ELF-1 (cell line): Measurements from ENCODE around the gene PDE6D.

Source experiments
- DNase-seq: peaks from one replicate; pipeline ENCODE4 v3.0.0-alpha.2; 2016; ENCODE audit warnings: low read depth, low spot score

PDE6D gene

DNA sequence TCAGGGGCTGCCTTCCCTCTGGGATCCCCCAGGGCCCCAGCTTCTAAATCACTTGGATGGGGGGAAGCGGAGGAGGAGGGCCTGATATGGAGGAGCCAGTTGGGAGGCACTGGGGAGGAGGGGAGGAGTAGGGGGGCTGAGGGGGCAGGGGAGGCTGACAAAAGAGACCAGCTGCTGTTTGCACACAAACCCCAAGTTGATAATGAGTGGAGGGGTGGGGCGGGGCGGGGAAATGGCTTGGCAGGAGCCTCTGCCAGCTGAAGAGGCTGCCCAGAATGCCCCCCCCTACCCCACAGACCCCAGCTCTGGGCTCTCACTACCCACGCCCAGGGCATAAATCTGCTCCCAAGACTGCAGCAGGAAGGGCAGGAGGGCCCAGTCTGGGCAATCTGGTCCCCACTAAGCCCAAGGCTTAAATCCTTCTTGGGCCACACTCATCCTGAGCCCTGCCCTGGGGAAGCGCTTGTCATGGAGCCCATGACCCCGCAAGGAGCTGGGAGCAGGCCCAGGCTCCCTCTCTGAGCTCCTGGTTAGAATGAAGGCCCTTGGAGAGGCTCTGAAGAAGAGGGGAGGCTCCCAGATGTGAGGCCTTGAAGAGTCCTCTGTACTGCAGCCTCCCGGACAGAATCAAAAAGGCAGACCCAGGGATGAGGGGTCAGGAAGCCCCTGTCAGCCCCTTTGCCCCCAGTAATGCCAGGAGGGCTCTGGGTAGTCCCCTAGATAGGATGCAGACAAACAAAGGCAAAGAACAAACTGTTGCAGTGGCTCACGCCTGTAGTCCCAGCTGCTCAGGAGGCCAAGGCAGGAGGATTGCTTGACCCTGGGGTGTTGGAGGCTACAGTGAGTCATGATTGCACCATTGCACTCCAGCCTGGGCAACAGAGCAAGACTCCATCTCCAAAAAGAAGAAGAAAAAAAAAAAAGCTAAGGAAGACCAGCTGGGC lies 97.5 kb downstream of the PDE6D start:
- no peak for DNase-seq

DNA sequence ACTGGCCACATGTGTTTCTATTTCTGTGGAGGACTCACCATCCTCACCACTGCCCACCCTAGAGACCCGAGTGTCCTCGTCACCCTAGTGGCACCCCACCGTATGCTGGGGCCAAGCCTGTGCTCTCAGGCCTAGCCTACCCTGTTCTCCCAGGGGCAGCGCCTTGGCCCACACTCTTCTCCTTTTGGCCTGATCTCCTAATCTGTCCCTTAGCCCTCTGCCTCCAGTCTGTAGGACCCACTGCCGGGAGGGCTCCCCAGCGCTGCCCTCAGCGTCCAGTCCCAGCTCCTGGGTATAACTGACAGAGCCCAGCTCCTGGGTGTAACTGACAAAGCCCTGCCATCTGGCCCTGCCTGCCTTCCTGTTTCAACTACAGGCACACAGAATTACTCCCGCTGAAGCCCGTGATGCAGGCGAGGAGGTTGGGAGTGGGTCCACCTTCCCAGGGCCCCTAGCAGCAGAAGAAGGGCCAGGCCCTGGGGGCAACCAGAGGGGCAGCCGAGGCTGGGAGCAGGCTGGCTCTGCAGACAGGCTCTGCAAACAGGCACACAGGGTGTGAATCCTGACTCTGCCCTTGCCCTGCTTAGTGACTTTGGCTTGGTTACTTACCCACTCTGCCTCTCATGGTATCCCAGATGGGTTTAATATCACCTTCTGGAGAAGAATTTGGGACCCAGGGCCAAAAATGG lies 98.3 kb downstream of the PDE6D start:
- DNase-seq: no peak
